ENCODE data around the gene TBXA2R.
"Not testable (repeated sequence)": the region's sequence is repeated elsewhere in the genome, so short reads cannot be mapped to it uniquely, and the experiment has no call there.

TBXA2R gene

DNA sequence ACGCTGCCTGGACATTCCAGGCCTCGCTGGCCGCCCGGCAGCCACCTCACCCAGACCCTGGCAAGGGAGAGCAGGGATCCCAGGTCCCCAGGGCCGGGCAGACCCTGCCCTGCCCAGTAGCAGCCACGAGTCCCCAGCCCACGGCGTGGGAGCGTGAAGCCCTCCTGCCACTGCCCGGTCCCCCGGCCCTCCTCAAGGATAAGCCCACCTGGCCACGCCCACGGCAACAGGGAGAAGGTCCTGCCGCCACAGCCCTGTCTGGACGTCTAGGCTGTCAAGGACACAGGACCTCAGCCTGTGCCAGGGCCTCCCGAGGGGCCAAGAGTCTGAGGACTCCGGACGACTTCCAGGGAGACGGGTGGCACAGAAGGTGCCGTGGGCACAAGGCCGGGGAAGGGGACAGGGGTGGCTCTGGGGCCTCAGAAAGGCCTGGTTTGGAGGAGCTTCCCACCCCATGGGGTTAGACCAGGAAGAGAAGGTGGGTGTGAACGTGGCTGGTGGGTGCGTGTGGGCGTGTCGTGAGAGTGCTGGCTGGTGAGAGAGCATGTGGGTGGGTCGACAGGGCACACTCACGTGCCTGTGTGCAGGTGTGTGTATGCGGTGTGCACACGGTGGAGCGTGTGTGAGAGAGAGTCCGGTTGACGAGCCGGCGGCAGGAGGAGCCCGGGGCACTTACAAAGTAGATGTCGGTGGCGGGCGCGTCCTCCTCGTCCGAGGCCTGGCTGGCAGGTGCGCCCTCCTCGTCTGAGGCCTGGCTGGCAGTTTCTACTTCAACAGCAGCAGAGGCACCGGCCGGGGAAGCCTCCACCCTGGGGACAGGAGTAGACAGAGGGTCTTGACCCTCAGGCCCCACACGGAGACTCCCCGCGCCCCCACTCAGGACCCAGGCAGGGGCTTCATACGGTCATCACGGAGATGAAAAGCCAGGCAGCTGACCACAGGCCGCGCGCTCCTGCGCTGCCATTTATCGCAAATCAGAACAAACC is 31.8 kb upstream of the TBXA2R start:
- no peak for DNase-seq

DNA sequence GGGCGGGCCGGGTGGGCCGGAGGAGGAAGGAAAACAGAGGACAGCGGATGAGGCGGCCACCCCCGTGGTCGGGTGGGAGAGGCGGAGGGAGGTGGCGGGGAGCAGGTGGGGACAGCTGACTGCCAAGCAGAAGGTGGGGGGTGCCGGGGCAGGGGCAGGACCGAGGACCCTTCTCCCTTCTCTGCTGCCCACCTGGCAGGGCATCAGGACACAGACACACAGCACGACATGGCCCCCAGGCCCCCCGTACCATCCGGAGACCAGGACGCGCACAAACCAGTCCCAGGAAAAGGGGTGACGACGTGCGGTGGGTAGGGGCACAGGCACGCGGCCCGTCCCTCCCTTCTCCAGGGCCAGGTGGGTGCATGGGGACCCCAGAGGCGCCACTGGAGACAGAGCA is 30.9 kb upstream of the TBXA2R start:
- DNase-seq, result no peak

DNA sequence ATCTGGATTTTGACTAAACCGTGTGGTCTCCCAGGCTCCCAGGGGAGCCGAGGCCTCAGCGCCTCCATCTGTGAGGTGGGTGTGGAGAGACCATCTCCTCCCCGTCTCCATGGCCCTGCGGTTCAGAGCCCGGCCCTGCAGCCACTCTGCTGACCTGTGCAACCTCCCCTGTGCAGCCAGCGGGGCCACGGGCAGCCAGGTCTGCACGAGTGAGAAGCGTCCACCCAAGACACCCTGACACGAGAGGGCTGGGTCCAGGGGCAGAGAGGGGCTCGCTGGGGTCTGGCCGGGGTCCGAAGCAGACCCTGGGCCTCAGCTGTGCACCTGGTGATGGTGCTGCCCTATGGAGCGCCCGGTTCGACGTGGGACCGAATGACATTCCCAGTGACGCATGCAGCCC is 30.3 kb upstream of the TBXA2R start:
- DNase-seq, result no peak

DNA sequence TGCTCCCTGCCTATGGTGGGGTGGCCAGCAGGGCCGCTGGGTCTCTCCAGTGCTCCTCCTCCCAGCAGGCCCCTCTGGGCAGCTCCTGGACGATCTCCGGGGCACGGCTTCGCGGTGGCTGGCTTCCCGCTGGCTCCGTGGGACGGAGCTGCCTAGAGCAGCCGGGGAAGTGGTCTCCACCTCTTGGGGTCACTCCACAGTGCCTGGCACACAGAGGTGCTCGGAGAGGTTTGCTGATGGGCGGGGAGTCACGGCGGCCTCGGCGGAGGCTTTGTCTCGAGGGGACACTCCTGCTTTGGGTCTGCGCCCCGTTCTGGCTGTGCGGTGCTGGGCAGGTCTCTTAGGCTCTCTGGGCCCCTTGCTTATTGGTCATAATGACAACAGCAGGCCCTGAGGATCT is 29.8 kb upstream of the TBXA2R start:
- DNase-seq, result no peak

DNA sequence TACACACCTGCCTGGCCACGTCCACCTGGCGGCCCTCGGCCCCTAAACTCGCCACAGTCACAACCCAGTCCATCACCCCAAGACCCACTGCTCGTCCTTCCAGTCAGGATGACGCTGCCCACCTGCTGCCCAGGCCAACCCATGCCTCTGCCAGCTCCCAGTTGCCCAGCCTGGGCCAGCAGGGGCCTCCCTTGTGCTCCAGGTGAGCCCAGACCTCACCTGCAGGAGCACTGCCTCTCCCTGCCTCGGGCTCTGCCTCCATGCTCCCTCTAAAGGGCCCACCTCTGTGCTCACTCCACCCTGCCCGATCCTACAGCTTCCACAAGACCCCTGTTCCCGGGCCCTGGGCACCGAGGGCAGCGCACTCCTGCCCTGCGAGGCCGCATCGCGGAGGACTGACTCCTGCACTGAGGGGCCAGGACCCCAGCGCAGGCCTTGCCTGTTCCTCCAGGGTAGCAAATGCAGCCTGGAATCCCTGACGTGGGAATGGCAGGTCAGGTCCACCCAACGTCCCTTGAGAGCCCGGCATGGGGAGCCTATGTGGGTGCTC is 27.9 kb upstream of the TBXA2R start:
- DNase-seq, result no peak

DNA sequence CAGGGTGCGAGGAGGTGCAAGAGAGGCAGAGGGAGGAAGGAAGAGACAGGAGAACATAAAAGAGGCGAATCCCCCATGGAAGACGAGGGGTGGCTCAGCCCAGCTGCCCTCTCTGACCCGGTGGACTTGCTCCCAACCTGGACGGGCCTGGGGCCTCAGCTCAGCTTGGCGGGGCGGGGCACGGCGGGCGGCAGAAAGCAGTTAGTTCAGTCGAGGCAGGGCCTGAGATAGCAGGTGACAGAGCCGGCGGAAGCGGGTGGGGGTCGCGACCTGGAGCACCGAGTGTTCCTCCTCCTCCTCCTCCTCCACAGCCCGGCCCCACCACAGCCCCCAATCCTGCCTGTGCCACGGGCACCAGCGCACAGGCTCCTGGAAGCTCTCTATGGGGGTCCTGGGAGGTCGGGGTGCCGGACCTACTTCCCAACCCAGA is 26.9 kb upstream of the TBXA2R start:
- no peak for DNase-seq

DNA sequence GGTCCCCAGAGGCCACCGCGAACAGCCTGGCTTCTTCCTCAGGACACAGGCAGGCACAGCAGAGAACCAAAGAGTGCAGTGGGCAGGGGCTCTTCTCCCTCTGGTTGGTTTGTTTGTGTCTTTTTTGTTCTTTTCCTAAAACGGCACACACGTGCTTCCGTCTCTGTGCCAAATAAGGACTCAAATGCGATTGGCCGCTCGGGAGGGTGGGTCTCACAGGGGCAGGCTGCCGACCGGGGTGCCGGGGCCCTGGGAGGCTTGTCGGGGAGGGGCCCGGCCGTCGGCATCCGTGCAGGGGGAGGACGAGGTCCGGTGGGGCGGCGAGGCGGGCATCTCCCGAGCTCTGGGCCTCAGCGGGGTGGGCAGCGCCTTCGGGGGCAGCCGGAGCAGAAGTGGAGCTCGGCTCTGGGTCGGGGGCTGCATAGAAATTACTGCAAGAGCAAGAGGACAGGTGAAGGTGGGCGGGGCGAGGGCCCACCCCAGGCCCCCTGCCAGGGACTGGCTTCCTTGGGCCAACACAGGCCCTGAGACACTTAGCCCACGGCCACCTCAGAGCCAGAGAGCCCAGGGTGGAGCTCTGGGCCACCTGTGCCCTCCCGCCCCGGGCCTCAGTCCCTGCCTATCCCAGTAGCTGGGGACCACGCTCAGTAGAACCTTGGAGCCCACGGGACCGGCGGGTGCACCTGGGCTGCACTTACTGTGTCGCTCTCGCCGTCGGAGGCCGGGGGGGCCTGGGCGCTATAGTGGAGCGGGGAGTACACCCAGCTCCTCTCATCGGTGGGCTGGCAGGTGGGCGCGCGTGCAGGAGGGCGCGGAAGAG is 26.3 kb upstream of the TBXA2R start:
- DNase-seq, result no peak

DNA sequence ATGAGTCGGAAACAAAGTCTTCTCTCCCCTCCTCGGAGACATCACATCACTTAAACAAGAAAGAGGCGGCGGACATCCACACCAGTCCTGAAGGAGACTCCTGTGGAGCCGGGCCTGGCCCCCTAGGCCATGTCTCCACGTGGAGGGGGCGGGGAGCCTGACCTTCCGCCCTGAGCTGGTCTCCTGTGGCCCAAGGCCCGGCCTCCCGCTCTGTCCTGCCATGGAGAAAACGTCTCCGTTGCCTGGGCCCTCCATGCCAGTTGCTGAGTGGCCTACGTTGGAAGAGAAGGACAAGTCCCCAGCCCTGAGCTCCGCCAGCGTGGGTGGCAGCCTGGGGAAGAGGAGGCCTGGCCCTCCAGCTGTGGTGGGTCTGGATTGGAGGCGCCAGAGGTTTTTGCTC is 25.4 kb upstream of the TBXA2R start:
- DNase-seq, result no peak

DNA sequence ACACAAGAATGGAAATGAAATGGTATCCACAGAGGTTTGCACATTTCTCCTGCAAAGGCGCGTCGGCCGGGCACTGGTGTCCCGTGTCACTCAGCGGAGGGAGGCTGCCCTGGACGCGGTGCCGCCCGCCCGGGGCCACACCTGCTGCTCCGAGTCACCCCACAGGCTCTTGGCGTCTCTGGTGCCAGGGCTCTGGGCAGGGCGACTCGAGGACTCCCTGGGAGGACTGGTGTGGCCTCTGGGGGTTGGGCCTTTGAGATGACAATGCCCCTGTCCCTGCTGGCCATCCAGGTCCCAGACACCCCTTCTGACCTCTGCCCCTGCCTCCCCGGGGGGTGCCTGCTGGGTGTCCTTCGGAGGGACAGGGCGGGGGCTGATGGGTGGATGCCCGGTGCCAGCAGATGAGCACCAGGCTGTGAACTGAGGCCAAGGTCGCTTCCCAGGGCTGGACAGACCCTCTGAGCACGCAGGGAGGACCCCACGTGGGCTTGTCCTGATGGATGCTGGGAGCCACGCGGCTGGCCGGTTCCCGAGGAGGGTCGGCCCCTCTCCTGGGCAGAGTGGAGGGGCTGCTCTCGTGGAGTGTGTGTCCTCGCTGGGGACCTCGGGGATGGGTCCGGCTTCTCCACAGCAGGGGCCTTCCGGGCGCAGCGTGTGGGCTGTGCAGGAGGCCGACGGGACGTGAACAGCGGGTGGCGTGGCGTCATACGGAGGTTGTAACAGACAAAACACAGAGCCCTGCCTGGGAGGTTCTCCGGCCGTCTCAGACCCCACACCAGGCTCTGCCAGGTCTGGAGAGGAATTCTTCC is 24.6 kb upstream of the TBXA2R start:
- no peak for DNase-seq

DNA sequence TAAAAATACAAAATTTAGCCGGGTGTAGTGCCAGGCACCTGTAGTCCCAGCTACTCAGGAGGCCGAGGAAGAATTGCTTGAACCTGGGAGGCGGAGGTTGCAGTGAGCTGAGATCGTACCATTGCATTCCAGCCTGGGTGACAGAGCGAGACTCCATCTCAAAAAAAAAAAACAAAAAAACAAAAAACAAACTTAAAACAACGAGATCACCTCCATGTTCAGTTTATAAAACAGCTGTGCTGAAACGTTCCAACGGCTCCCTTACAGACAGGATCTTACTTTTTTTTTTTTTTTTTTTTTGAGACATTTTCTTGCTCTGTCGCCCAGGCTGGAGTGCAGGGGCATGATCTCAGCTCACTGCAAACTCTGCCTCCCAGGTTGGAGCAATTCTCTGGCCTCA is 22.1 kb upstream of the TBXA2R start:
- DNase-seq, result not testable (repeated sequence)

DNA sequence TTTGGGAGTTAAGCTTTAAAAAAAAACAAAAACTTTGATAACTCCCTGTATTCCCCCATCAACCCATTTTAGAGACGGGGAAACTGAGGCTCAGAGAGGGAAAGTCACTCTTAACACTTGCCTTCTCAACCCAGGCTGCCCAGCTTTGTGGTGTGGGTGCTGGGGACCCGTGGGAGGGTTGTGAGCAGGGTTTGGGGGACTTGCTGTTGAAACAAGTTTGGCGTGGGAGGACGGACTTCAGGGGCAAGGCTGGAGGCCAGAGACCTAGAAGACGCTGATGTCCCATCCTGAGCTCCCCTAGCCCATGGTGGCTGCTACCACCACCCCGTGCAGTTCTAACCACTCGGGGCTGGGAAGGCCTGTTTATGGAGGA is 20.7 kb upstream of the TBXA2R start:
- DNase-seq, result no peak

DNA sequence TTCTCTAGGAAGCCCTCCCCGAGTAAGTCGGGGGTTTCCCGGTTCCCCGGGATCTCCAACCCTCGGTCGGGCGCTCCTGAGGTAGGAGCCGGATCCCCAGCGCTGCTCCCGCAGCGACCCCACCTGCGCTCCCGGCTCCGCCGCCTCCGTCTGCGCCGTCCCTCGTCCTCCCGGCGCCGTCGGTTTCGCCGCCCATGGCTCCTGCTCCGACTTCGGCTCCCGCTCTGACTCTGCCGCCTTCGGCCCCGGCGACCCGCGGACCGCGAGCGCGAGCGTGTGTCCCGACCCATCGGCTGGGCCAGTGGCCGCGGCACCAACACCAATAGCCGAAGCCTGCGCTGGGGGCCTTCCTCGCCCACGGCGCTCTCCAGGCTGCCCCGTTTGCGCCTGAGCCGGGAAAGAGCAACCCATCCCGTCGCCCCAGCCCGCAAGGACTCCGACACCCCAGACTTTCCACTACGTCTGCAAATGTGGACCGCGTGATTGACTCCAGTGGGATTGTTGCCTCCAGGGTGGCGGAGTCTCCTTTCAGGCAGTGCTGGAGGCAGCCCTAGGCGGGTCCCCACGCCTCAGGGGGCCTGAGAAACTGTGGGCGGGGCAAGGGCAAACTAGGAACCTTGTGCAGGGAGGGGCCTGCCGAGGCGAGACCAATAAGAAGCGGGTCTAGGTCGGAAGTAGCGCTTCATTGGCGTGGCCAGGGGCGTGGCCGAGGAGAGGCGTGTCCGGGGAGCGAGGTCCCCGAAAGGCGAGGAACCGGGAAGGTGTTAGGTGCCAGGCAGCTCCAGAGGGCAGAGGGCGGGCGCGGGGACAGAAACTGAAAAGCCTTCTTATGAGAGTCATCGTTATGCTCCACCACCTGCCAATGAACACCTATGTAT is 20.0 kb upstream of the TBXA2R start, which contains the start of gene CACTIN:
Gene CACTIN, minus strand, starts transcription at position 318 of the 878 bp plus-strand sequence. Its CDS starts 28 bp downstream, at position 290.
- DNase-seq, result peak; percentile 93 to 94

DNA sequence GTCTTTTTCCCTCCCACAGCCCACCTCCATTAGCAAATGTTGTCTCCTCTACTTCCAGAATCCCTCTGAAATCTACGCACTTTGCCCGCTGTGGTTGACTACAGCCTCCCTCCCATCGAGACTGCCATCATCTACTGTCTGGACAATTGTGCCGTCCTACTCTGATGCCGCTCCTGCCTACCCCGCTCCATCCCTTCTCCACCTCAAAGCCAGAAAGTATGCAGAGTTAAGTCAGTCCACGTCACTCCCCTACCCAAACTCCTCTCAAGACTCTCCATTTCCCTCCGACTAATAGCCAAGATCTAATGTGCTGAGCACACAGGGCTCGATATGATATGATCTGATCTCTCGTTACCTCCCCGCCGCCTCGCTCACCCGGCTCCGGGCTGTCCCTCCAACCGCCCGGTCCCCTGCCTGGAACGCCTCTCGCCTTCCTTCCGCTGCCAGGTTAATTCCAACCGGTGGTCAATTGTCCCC is 19.4 kb upstream of the TBXA2R start:
- no peak for DNase-seq

DNA sequence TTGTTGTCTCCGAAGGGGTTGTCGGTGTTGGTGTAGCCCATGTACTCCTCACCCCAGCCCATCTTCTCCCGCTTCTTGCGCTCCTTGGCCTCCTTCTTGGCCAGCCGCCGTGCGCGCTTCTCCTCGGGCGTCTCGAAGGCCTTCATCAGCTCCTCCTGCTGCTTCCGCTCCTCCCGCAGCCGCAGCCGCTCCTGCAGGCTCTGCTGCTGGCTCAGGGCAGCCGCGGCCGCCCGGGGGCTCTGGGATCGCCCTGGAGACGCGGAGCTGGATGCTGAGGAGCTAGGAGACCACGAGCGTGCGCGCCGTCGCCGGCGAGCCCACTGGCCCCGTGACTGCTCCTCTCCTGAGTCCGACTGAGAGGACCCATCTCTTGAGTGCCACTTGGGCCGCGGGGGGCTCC is 17.0 kb upstream of the TBXA2R start:
- no peak for DNase-seq

DNA sequence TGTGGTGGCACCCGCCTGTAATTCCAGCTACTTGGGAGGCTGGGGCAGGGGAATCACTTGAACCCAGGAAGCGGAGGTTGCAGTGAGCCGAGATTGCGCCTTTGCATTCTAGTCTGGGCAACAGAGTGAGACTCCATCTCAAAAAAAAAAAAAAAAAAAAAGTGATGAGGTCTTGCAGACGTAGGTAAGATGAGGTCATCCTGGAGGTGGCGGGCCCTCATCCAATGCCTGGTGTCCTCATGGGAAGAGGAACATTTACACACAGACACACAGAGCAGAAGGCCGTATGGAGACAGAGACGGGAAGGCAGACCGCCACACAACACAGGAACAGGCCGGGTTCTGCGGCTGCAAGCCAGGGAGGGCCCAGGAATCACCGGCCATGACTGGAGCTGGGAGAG is 15.5 kb upstream of the TBXA2R start:
- no peak for DNase-seq

DNA sequence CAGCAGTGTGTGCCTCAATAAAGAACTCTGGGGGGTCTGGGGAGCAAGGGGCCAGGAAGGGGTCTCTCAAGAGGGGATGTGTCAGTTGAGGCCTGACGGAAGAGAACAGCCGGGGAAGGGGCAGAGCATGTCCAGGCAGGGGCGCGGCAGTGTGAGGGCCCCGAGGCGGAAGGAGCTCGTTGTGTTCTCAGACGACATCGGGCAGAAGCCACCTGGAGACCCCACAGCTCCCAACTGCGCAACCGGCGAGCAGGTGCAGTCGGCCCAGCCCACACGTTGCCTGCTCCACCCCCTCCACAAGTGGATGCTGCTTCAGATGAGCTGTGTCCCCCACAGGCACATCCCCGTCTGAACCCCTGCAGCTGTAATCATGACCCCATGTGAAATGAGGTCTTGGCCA is 15.0 kb upstream of the TBXA2R start:
- DNase-seq, result no peak

DNA sequence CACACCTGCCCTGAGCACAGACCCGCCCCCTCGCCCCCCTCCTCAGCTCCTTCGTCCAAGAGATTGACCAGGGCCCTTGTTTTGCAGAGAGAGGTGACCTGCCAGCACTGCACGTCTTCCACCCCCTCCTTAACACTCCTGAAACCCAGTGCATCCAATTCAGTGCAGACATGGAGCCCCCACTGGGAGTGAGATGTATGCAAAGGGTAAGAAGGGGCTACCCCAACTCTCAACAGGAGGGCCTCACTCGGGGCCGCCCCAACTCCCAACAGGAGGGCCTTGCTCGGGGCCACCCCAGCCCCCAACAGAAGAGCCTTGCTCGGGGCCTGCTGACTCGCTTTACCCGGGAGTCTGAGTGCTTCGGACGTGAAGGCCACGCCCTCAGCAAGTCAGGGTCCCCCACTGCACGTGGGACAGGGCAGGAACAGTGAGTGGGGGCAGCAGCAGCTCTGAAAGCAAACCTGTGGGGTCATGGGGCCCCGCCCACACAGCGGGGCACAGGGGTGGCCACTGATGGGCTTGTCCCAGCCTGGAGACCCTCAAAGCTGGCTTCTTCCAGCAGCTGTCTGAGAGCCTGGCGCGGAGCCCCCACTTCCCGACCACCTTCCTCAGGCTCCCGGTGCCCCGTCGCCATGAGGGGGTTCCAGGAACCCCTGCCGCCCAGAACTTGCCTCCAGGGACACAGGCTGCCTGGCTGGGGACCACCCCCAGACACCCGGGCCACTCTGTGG is 14.3 kb upstream of the TBXA2R start:
- DNase-seq, result no peak

DNA sequence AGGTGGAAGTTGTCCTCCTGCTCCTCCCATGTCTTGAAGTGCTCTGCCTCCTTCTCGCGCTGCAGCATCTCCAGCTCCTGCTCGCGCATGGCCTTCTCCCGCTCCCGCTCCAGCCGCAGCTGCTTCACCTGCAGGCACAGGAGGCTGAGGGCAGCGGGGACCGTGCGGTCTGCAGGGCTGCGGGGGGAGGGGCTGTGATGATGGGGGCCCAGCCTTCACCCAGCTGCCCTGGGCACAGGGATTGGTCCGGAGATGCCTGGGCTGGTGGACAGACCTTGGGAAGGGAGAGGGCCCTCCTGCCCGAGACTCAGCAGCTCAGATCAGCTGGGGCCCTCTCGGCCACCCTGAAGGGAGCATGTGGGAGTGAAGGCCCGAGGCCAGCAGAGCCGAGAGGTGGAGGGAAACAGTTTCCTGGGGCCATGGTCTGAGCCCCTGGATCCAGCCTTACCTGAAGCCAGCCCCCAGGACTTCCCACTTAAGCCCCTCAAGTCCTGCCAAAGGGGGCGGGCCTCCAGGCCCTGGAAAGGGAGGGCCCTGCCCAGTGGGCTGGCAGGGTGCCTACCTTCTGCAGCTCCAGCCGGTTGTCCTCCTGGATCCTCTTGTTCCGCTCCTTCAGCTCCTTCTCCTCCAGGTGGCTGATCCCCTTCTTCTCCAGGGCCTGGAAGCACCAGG is 13.6 kb upstream of the TBXA2R start:
- no peak for DNase-seq

DNA sequence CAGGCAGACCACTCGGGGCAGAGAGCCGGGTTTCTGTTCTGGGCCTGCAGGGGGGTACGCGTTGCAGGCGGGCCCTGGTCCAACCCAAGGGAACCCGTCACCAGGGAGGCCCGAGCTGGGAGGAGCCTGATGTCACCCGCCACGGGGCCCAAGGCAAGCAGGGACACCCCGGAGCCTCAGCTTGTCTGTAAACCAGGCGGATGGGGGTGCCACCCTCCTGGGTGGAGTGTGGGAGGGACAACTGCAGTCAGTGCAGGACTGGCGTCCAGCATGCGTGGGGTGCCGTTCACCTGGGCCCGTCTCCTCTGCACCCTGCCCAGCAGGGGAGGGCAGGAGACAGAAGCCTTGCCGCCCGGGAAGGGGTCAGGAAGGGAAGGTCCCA is 12.9 kb upstream of the TBXA2R start:
- DNase-seq, result no peak
